D721Med (cell line): ENCODE data around the gene HIGD1A.

ENCODE experiments used
- DNase-seq: peaks from one replicate; pipeline ENCODE4 v3.0.0; 2011; ENCODE audit warnings: low spot score; ENCODE audit not compliant: insufficient read length
- FAIRE-seq: peaks from 2 replicates; lab custom pipeline; 2011; peaks lifted over from hg19 to GRCh38; lab: Jason Lieb, UNC
- CTCF ChIP-seq: IDR thresholded peaks from 2 replicates; pipeline ENCODE4 v1.5.1; 2012; ENCODE audit warnings: mild to moderate bottlenecking, control low read depth; ENCODE audit not compliant: insufficient read depth; ENCODE audit errors: missing control alignments

Gene HIGD1A

GRCh38 chr3:42769477-42770131 lies 34.7 kb downstream of the HIGD1A start:
- DNase-seq = no peak
- TF ChIP-seq CTCF = no peak
- FAIRE-seq = no peak

- DNase-seq = no peak
- no peak for TF ChIP-seq CTCF
- no peak for FAIRE-seq
Measured at GRCh38 chr3:42764561-42765295, 39.6 kb downstream of the HIGD1A start.

- FAIRE-seq = no peak
- no peak for DNase-seq
- no peak for TF ChIP-seq CTCF
Measured at GRCh38 chr3:42764115-42764514, 40.2 kb downstream of the HIGD1A start.

GRCh38 chr3:42763021-42763420 lies 41.3 kb downstream of the HIGD1A start:
- TF ChIP-seq CTCF = no peak
- FAIRE-seq (no peak), DNase-seq (no peak)

GRCh38 chr3:42762046-42762724 lies 42.1 kb downstream of the HIGD1A start:
- no peak for DNase-seq
- no peak for FAIRE-seq
- TF ChIP-seq CTCF = no peak

- DNase-seq (no peak), FAIRE-seq (no peak)
- no peak for TF ChIP-seq CTCF
Measured at GRCh38 chr3:42758126-42758525, 46.2 kb downstream of the HIGD1A start.

- DNase-seq = no peak
- FAIRE-seq = no peak
- TF ChIP-seq CTCF = no peak
Measured at GRCh38 chr3:42756681-42757213, 47.5 kb downstream of the HIGD1A start.
